Epidermal melanocyte (primary cell): ENCODE measurements around the gene IKBKE.

ENCODE experiments used
- DNase-seq: peaks from one replicate; pipeline ENCODE4 v3.0.0; 2011; ENCODE audit warnings: low spot score; ENCODE audit not compliant: insufficient read length

Gene IKBKE

DNA sequence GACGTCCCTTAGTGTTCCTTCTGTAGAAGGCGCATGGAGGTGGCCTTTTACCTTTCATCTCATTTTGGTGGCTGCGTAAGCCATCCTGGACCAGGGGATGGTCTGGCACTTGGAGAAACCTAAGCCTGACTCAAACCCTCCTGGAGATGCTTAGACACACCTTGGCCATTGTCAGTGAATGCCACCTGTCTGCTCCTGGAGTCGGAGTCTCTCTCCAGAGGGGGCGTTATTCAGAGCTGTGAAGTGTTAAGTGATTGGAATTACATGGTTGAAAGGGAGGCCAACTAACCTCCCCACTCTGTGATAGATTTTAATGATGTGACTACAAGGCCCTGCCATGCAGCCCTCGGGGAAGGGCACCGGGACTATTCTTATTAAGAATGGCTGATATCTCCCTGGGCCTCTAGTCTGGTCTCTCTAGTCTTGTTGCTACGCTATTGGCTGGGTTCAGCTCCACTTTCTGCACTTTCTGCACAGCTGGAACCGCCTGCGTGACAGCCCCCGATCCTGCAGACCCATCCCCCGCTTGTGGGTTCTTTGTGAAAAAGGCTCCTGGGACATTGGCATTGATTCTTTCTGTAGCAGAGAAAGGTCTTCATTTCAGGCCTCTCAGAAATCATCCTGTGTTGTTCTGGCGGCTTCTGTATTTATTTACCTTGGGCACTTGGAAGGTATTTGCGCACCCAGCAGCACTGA is 41.2 kb downstream of the IKBKE start:
- no peak for DNase-seq

DNA sequence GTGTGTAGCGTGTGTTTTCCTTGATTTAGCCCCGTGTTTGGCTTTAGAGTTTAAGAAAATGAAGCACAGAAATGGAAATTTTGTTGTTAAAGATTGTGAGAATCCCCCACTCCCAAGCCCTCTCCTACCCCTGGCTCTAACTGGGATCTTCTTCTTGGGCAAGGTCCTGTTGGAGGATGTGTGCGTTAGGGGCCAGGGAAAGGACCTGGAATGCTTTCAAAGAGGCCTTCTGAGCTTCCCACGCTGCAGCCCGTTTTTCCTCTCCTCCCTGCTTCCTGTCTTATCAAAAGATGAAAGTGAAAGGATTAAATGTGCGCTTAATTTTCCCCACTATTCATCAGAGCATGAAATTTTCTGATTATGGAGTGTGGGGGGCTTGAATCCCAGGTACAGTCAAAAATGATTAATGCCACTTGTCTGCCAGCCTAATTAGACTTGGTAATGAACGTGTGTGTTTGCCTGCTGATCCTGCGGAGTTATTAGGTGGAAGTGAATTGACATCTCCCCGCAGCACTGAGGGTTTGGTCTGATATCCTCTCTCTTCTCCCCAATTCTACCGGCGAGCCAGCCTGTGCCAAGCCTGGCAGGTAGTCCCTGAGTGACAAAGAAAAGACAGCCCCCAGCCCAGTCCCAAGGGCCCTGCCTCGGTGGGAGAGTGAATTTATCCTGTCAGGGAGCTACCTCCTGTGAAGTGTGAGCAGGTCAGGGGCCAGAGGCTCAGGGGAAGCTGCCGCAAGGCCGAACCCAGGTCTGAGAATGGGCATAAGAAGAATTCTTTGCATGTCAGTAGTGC is 42.0 kb downstream of the IKBKE start:
- no peak for DNase-seq

DNA sequence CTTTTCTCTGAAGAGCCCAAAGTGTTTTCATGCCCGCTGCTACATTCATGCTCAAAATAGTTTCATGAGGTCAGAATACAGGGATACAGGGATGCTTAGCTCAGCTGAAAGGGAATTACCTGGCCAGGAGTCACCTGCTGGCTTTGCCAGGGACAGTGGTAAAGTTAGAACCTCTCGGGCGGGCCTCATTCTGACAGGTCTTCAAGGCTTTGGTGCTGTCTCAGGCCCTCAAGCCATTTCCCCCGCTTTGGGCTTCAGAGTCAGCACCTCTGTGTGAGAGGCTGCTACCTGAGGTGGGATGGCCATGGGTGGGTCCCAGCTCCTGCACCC is 42.5 kb downstream of the IKBKE start:
- no peak for DNase-seq

DNA sequence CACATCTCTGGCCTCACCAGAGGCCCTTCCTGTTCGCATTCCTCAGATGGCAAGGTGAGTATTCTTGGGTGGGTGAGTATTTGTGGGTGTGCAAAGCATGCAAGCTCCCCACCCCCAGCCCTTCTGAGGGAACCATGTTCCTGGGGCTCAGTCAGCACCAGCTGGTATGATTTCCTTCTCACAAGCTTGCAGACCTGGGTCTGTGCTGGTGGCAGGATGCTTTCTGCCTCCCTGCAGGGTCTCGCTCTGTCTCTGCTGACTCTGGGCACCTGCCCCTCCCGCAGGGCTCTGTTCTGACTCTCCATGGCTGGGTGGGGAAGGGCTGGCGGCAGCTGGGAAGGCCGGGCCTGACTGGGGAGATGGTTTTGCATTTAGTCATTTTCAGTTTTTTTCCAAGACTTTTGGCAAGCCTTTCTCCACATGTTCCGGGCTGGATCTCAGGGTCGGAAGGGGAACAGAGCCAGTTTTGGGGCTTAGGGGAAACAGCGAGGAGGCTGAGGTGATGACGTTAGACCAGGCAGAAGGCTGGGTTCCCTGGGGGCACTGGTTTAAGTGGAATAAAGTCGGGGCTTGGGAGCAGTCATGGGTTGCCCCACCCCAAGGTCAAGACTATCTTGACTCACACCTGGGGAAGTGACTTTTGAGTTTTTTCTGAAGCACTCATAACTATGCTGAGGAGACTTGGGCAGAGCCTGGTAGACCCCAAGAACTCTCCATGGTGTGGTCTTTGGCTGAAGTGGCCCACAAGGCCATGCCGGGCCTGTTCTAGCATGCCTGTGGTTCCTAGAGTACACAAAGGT is 43.2 kb downstream of the IKBKE start:
- DNase-seq = no peak

DNA sequence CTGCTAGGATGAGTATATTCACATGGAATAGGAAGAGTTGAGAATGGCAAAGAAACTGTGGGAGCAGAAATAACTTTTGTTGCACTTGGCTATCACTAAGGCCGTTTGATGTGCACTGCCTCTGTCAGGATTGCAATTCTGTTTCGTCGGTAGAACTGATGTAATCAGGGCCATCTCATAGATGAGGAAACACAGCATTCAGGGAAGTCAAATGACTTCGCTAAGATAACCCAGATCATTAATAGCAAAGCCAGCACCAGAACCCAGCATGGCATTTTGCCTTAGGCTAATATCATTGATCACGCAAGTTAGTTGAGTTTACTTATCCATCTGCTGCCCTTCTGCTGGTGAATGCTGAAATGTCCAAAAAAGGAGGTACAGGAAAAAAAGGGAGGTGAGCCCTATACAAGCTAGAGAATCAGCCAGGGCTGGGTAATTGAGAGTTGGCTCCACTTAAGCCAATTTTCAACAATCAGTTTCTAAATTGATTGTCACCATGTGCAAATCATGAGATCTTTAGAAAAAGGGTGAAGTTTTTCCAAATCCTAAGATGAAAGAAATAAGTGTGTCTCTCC is 44.6 kb downstream of the IKBKE start:
- DNase-seq = no peak

DNA sequence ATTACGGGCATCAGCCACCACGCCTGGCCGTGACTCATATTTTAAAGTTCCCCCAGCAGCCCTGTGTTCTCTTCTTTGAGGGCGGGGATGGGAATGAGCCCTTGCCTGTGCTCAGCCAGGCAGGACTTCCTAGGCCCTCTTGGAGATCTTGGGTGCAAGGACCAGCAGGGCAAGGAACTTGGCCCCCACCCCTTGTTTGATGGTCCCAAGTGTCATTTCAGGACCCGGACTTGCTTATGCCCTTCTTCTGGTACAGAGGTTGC is 46.4 kb downstream of the IKBKE start:
- no peak for DNase-seq

DNA sequence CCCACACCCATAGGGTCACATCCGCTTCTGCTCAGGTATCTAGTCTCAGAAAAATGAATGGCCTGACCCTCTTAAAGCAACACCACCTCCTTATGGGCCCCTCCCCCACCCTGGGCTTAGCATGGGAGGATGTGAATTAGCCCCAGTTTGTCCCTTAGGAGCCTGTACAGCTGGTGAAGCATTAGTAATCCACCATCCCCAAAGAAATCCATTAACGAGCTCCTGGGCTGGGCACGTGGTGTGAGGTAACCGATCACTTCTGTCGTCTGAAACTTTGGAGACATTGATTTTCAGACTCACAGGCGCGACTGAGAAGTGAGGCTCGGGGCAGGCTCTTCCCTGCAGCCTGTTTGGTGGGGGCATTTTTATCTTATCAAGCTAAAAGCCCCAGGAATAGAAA is 47.5 kb downstream of the IKBKE start:
- DNase-seq = no peak

DNA sequence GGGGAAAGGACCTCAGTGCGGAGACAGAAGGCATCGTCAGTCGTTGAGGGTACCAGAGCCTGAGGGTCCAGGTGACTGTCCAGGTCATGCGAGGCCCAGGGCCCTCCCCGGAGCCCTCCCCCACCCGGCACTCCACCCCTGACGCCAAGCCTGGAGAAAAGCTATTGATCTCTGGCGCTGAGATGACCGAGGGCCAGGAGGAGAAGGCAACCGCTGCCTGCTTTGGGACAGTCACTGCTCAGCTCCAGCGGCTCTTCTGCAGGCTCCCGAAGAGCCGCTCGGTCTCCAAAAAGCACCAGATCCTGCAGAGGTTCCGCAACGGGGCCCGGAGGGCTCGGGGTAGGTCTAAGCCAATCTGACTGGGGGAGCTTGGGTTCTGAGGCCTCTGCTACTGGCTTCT is 47.9 kb downstream of the IKBKE start:
- DNase-seq = no peak

DNA sequence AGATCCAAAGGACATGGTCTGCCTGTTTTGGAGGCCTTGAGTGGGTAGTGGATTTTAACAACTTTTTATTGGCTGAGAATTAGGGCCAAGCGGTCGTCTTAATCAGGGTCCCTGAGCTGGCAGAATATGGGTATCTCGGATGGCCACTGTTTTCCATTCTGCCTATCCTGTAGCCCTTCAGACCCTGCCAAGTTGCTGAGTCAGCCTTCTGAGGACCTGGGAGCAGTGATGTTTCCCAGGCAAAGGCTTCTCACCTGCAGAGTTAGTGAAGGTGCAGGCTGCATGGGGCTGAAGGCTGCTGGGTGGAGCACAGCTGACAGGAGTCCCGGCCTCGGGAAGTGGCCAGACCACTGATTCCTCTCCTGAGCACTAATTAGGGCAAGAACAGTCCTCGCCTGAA is 48.5 kb downstream of the IKBKE start:
- no peak for DNase-seq

DNA sequence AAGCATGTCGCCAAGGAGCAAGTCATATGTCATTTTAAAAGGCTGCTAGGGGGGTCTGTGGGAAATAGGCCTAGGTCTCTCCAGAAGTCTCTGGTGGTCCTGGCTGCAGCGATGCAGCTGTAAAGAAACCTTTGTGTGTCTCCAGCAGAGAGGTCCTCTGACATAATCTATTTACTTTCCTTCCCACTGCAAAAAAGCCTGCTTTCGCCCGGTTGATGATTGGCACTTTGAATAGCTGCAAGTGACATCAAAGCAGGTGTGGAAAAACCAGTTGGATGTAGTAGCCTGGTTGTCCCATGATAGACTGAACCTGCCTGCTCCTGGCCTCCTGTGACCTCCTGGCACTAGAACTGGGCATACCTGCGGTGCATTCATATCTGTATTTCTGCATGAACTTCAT is 50.9 kb downstream of the IKBKE start:
- no peak for DNase-seq

DNA sequence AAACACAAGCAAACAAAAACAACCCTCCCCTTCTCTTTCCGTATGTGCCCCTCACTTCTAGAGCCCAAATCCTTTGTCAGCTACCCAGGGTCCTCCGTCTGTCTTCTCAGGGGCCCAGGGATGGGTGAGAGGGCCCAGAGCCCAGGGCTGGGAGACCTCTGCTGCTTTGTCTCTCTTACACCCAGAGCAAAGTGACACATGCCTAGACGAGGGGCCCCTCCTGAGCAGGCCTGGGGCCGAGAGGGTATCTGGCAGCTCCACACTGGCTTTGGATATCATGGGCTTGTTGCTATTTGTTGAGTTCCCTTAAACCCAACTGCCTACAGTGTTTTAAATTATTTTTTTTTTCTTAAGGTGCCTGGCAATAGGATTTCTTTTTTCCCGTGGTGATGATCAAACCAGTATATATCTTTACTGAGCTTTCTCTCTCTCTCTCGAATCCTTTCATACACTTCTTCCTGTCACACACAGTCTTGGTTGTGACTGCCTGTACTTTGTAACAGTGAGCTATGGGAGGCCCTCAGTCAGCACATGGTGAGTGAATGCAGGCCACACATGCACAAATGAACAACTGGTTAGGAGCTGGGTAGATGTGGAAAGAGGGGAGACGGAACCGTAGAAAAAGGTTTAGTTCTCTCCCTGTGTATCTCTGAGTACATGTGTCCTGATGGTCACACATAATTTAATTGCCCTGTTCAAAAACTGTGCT is 51.6 kb downstream of the IKBKE start:
- DNase-seq = no peak

DNA sequence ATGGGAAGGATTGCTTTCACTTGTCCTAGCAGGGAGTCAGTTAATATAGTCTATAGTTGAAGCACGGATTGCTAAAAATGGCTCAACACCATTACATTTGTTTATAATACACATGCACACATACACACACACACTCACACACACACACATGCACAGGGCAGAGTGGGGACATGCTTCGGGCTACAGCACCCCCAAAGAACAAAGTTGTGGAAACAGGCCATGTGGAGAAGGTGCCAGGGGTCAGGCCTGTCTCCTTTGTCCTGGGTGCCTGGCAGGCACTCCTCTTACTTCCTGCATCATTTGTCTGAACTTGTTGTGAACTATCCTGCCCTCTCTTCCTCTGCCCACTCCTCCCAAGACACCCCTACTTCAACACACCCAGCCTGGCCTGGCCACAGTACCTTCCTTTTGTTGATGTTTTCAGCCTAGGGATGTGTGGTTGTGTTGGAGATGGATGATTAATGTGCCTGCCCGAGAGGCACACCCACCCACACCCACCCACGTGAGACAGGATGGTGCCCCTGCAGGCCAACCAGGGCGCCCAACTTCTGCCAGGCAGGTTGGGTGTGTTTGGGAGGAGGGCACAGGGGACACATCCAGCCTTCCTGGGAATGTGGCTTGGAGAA is 54.6 kb downstream of the IKBKE start:
- no peak for DNase-seq

DNA sequence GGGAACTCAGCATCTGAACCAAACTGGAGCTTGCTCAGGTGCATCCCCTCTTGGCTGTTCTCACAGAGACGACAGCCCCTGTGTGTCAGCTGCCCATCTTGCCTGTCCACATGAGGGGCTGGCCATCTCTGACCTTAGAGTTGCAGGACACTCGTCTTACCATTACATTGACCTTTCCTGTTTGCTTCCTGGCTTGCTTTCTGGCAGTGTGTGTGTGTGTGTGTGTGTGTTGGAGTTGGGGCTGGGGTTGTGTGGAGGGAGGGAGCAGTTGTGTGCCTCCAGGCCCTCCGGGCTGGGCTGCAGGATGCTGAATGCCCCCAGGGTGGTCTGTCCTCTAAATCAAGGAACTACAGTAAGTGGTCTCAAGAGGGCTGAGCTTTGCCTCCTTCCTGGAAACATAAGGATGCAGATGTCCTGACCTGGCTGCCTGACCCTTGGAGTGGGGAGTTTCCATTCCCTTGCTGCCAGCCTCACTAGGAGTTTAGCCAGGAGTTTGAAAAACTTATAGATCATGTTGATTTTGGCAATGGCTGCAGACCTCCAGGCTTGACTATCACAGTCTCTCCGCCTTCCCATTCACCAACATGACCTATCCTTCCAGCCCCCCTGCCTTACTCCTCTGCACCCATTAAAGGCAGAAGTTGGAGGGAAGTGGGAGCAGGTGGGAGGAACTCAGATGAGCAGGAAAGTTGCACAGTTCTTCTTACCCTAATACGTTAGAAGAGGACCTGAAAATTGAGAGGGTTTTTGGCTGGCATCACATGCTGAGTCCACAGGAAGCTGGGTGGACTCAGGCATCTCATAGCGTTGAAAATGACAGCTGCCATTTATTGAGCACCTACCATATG is 56.0 kb downstream of the IKBKE start:
- DNase-seq = no peak

DNA sequence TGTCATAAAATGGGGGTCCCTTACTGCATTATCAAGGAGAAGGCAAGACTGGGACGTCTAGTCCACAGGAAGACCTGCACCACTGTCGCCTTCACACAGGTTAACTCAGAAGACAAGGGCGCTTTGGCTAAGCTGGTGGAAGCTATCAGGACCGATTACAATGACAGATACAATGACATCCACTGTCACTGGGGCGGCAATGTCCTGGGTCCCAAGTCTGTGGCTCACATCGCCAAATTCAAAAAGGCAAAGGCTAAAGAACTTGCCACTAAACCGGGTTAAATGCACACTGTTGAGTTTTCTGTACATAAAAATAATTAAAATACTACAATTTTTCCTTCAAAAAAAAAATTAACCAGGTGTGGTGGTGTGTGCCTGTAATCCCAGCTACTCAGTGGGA is 59.1 kb downstream of the IKBKE start:
- no peak for DNase-seq

DNA sequence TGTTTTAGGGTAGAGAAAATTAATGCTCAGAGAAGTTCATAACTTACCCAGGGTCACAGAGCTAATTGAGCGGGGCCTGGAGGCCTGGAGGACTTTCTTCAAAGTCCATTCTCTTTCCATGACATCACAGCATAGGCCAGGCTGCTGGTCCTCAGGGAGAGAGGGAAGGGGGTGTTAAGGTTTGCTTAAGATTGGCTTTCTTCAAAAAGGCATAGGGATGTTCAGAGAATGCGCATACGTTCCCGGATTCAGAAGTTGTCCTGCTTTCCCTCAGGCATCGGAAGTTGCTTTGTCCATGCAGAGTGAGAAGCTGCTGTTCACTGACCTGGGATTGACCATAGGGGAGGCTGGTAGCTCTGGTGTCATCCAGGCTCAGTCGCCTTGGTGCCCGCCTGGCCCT is 62.1 kb downstream of the IKBKE start:
- DNase-seq = no peak

DNA sequence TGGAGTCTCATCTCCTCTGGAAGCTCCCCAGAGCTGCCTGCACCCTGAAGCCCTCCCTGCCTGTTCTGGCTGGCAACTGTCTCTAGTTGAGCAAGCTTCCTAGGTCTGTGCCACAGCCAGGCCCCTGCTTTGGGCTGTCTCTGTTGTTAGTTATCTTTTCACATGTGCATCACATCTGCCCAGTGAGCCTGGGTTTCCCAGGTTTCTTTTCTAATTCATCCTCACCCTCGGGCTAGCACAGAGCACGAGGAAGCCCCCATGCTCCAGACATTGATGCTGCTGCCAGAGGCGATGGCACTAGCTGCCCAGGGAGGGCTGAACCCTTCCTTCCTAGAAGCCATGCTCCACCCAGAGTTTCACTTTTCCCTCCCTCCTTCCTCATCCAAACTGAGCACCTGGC is 64.3 kb downstream of the IKBKE start:
- DNase-seq = no peak

DNA sequence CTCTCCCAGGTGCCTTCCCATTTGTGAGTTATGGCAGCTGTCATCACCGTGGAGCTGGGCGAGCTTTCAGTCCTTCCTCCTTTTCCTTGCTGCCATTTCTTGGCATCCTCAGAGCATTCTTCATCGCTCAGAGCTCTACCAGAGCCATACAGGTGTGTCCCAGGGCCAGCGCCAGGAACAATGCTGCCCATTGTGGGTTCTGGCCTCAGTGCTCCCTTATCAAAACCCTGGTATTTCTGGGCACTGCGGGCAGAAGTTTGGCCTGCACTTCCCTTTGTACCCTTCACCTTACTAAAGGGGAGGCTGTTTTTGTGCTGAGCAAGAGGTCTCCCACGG is 65.5 kb downstream of the IKBKE start:
- DNase-seq = no peak

DNA sequence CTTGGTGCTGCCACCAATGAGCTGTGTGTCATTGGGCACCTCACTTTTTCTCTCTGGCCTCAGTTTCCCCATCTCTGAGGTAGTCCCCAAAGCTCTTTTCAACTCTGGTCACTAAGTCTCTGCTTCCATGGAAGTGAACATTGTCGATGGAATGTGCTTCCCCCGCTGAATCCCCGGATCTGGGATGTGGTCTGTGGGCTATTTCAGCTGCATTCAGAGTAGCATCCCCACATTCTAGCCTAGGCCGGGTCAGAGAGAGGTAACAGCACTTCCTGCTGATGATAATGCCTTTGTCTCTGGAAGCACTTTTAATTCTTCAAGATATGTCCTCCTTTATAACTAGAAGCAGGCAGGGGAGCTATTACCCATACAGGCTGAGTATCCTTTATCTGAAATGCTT is 66.9 kb downstream of the IKBKE start:
- no peak for DNase-seq

DNA sequence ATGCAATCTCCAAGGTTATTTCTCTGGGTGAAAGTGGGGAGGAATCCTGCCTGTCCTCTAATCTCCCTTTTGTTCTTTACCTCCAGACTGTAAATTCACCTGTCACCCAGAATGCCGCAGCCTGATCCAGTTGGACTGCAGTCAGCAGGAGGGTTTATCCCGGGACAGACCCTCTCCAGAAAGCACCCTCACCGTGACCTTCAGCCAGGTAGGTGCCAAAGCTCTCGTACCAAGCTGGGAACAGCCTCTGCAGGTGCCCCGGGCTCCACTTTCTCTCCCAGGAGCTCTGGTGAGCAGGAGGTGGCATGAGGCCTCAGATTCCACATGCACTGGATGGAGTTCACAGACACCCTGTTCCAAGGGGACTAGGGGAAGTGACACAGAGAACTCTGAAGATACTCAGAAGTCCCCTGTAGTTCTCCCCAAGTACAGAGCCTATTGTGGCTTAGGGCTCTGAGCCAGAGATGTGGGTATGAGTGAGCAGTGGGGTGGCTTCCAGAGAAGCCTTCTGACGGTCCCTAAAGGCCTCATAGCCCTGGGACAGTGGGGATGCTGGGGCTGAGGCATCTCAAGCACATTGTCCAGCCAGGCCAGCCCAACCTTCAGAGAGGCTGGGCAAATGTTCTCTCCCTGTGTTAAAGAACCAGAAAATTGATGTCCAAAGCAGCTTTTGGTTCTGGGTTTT is 68.0 kb downstream of the IKBKE start:
- no peak for DNase-seq
